PFSK-1 (cell line): ENCODE data around the gene TTYH1.

Experiments
- FOXP2 ChIP-seq: optimal IDR thresholded peaks from 2 replicates; pipeline ENCODE3; 2011; ENCODE audit warnings: borderline replicate concordance, control low read depth, inconsistent platforms; ENCODE audit not compliant: insufficient read depth; ENCODE audit errors: extremely low read length, extremely low read depth
- POLR2AphosphoS5 ChIP-seq: IDR thresholded peaks from 2 replicates; pipeline ENCODE4 v1.6.1; 2012; ENCODE audit warnings: low read depth, mild to moderate bottlenecking, control low read depth, low read length, moderate library complexity
- REST ChIP-seq, 2 experiments: IDR thresholded peaks; 2 replicates each; pipeline versions ENCODE4 v1.6.1 to v1.8.0; 2011 to 2012; ENCODE audit warnings: low read depth in 2 of 2, low read length in 2 of 2, control low read depth in 1 of 2, inconsistent platforms in 1 of 2, mild to moderate bottlenecking in 1 of 2, moderate library complexity in 1 of 2; ENCODE audit not compliant: insufficient read depth in 1 of 2
- SIN3A ChIP-seq: IDR thresholded peaks from 2 replicates; pipeline ENCODE4 v1.6.1; 2012; ENCODE audit warnings: mild to moderate bottlenecking, low read length, moderate library complexity, borderline replicate concordance; ENCODE audit not compliant: insufficient read depth
- TAF1 ChIP-seq: IDR thresholded peaks from 2 replicates; pipeline ENCODE4 v1.6.1; 2012; ENCODE audit warnings: low read length, control low read depth, borderline replicate concordance; ENCODE audit not compliant: insufficient read depth

Gene TTYH1

GRCh38 chr19:54411033-54411432, 4.2 kb upstream of the TTYH1 start:
- TF ChIP-seq FOXP2 (no peak), REST (IDR thresholded peaks at IDR 0.05; ENCODE audit: insufficient read depth in 1 of 2, low read depth in 2 of 2, low read length in 2 of 2) (no peak), SIN3A (no peak), TAF1 (no peak), POLR2AphosphoS5 (no peak)

GRCh38 chr19:54412877-54413276, 2.4 kb upstream of the TTYH1 start:
- TF ChIP-seq REST (IDR thresholded peaks at IDR 0.05; ENCODE audit: insufficient read depth in 1 of 2, low read depth in 2 of 2, low read length in 2 of 2) (no peak), SIN3A (no peak), POLR2AphosphoS5 (no peak), TAF1 (no peak), FOXP2 (no peak)

- TF ChIP-seq FOXP2 = no peak
- no peak for TF ChIP-seq POLR2AphosphoS5
- no peak for TF ChIP-seq TAF1
- TF ChIP-seq SIN3A = no peak
- TF ChIP-seq REST (IDR thresholded peaks at IDR 0.05; ENCODE audit: insufficient read depth in 1 of 2, low read depth in 2 of 2, low read length in 2 of 2) = no peak
Measured at GRCh38 chr19:54414156-54414555, 1.1 kb upstream of the TTYH1 start.

- no peak for TF ChIP-seq TAF1
- TF ChIP-seq REST (IDR thresholded peaks at IDR 0.05; ENCODE audit: insufficient read depth in 1 of 2, low read depth in 2 of 2, low read length in 2 of 2) = no peak
- no peak for TF ChIP-seq FOXP2
- TF ChIP-seq SIN3A = no peak
- TF ChIP-seq POLR2AphosphoS5 = no peak
Measured at GRCh38 chr19:54415901-54416673, 823 bp downstream of the TTYH1 start.
